GM23338 (cell line): ENCODE measurements around the gene BLACAT1. TPM values are rescaled to one million over a fixed set of nuclear protein-coding genes. Genes with fewer than 3 reads are reported as not detected.

Source experiments
- ATAC-seq: fragments of 200-7000 bp; cut with Tn5 transposase; 3 replicates; pipeline ENCODE4 v1.9.1; 2020
- DNase-seq: peaks from one replicate; pipeline ENCODE4 v3.0.0-alpha.2; 2015; ENCODE audit warnings: low spot score
- H2AFZ ChIP-seq: fragments of 200-600 bp; sonication (generic); 2 replicates; pipeline ENCODE4 v1.8.0; 2016; ENCODE audit warnings: antibody characterized with exemption, mild to moderate bottlenecking, moderate library complexity
- H3F3A ChIP-seq: fragments of 200-600 bp; sonication (generic); replicated peaks from 2 replicates; pipeline ENCODE4 v1.8.0; 2017; ENCODE audit warnings: antibody characterized with exemption, mixed run types, low read depth
- H3K27ac ChIP-seq: fragments of 200-600 bp; sonication (generic); 2 replicates; pipeline ENCODE4 v1.6.1; 2016; ENCODE audit warnings: low read depth
- H3K27me3 ChIP-seq: fragments of 200-600 bp; sonication (generic); 2 replicates; pipeline ENCODE4 v1.8.0; 2016; ENCODE audit warnings: mild to moderate bottlenecking, mixed run types, moderate library complexity; ENCODE audit not compliant: insufficient read depth
- H3K36me3 ChIP-seq: fragments of 200-600 bp; sonication (generic); 2 replicates; pipeline ENCODE4 v1.8.0; 2016; ENCODE audit warnings: mild to moderate bottlenecking; ENCODE audit not compliant: insufficient read depth
- H3K4me1 ChIP-seq: fragments of 200-600 bp; sonication (generic); 2 replicates; pipeline ENCODE4 v1.8.0; 2016; ENCODE audit warnings: mild to moderate bottlenecking, moderate library complexity; ENCODE audit not compliant: insufficient read depth
- H3K4me2 ChIP-seq: fragments of 200-600 bp; sonication (generic); 2 replicates; pipeline ENCODE4 v1.7.1; 2017; ENCODE audit warnings: mixed run types
- H3K4me3 ChIP-seq: fragments of 200-600 bp; sonication (generic); 2 replicates; pipeline ENCODE4 v1.6.1; 2016; ENCODE audit warnings: mixed run types
- H3K79me2 ChIP-seq: fragments of 200-600 bp; sonication (generic); replicated peaks from 2 replicates; pipeline ENCODE4 v1.8.0; 2017; ENCODE audit warnings: mild to moderate bottlenecking; ENCODE audit not compliant: insufficient read depth
- H3K9me2 ChIP-seq: fragments of 200-600 bp; sonication (generic); 2 replicates; pipeline ENCODE4 v1.8.0; 2017; ENCODE audit not compliant: insufficient read depth
- H4K20me1 ChIP-seq: fragments of 200-600 bp; sonication (generic); replicated peaks from 2 replicates; pipeline ENCODE4 v1.8.0; 2017; ENCODE audit warnings: mild to moderate bottlenecking; ENCODE audit not compliant: insufficient read depth
- H3K27ac Mint-ChIP-seq: 2 replicates; pipeline ENCODE4 v1.8.0; 2020; ENCODE audit warnings: inconsistent platforms, mild to moderate bottlenecking, moderate library complexity, mixed read lengths
- H3K27me3 Mint-ChIP-seq: 3 replicates; pipeline ENCODE4 v1.8.0; 2022; ENCODE audit warnings: low read depth, mild to moderate bottlenecking, moderate library complexity, mixed read lengths, inconsistent platforms; ENCODE audit not compliant: insufficient read depth, poor library complexity
- H3K36me3 Mint-ChIP-seq: 3 replicates; pipeline ENCODE4 v1.8.0; 2021; ENCODE audit warnings: low read depth, mild to moderate bottlenecking, inconsistent platforms, moderate library complexity, mixed read lengths
- H3K4me1 Mint-ChIP-seq: 3 replicates; pipeline ENCODE4 v1.8.0; 2020; ENCODE audit warnings: mild to moderate bottlenecking, inconsistent platforms, mixed read lengths
- H3K4me3 Mint-ChIP-seq: 3 replicates; pipeline ENCODE4 v1.8.0; 2021; ENCODE audit warnings: moderate library complexity, mild to moderate bottlenecking, inconsistent platforms, mixed read lengths
- H3K9me3 Mint-ChIP-seq: 3 replicates; pipeline ENCODE4 v1.8.0; 2020; ENCODE audit warnings: moderate library complexity, mild to moderate bottlenecking, inconsistent platforms, mixed read lengths
- EZH2phosphoT487 ChIP-seq: fragments of 200-600 bp; sonication (generic); IDR thresholded peaks from one replicate; pipeline ENCODE4 v1.8.1; 2018; ENCODE audit warnings: antibody characterized with exemption; ENCODE audit not compliant: unreplicated experiment
- JUNB ChIP-seq: IDR thresholded peaks from one replicate; pipeline ENCODE4 v1.6.1; 2016; ENCODE audit warnings: antibody characterized with exemption; ENCODE audit not compliant: unreplicated experiment
- STAT1 ChIP-seq: IDR thresholded peaks from one replicate; pipeline ENCODE4 v1.6.1; 2016; ENCODE audit warnings: antibody characterized with exemption; ENCODE audit not compliant: unreplicated experiment
- ZNF114 ChIP-seq: fragments of 250-450 bp; sonication (Bioruptor Pico); IDR thresholded peaks from 2 replicates; pipeline ENCODE4 v1.5.0; 2020; ENCODE audit warnings: mild to moderate bottlenecking, moderate library complexity
- ZNF331 ChIP-seq: fragments of 250-450 bp; sonication (Bioruptor Pico); IDR thresholded peaks from 2 replicates; pipeline ENCODE4 v1.5.0; 2020; ENCODE audit warnings: low read depth, mild to moderate bottlenecking, moderate library complexity
- ZNF462 ChIP-seq: fragments of 250-450 bp; sonication (Bioruptor Pico); IDR thresholded peaks from 2 replicates; pipeline ENCODE4 v1.5.0; 2020; ENCODE audit warnings: mild to moderate bottlenecking, moderate library complexity
- polyA plus RNA-seq: library from polyadenylated mRNA; unstranded; fragments of >200 nt; fragmentation: Nextera tagmentation; extraction: Ambion mirVana; gene quantifications from 2 replicates; pipeline ENCODE4 v1.2.1, GENCODE V29; 2016
- total RNA-seq: library from RNA; depleted of rRNA; stranded (reverse); fragments of >200 nt; shearing (Covaris generic); gene quantifications from 2 replicates; pipeline ENCODE4 v1.2.3, GENCODE V29; 2014
- TF ChIP-seq, protein P1 (sequence below): IDR thresholded peaks from 2 replicates; pipeline ENCODE4 v1.6.1; 2016; ENCODE audit warnings: antibody characterized with exemption

BLACAT1 gene
- total and polyA plus RNA-seq, 2 experiments from 2014 or later, result 1.6 to 6.2 TPM

DNA sequence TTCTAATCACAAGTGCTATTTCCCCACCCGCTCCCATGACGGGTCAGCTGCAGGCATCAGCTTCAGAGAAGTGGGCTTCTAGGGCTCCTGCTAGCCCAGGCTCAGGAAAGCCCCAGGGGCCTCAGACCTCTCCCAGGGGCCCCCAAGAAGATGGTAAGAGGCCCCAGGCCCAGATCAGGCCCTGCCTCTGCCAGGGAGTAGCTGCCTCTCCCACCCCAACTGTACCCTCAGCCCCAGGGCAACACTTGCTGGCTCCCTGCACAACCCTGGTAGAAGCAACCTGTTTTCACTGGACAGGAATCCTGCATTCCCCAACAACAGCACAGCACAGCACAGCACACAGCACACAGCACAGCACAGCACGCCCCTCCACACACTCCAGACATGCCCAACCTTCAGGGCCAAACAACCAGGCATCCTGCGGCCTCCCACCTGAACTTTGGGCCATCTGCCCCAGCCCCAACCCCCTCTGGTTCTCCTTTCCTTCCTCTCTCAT lies 6.5 kb downstream of the BLACAT1 start:
- no peaks in the 10 kb centered on the region for H3K36me3 ChIP-seq
- peaks cover 91% of the 10 kb centered on the region for H3K4me1 Mint-ChIP-seq
- H3K4me3 Mint-ChIP-seq, result peak overlapping the region; percentile 80
- no peaks in the 10 kb centered on the region for H3K9me2 ChIP-seq
- H3K27ac ChIP-seq, result no peak overlapping the region
- H4K20me1 ChIP-seq, result peaks cover 7% of the 10 kb centered on the region; the same call in 1 of the 2 replicates
- DNase-seq, result no peak
- H2AFZ ChIP-seq, result no peak overlapping the region
- peaks cover 37% of the 10 kb centered on the region for H3K36me3 Mint-ChIP-seq
- H3K4me2 ChIP-seq, result peak overlapping the region; percentile 73
- peaks cover 81% of the 10 kb centered on the region for H3K4me1 ChIP-seq
- peaks cover 32% of the 10 kb centered on the region for H3K27me3 Mint-ChIP-seq
- H3K4me3 ChIP-seq, result peak overlapping the region; percentile 53
- H3K79me2 ChIP-seq, result peaks cover 4% of the 10 kb centered on the region; the same call in 1 of the 2 replicates
- H3K27ac Mint-ChIP-seq, result peak overlapping the region; percentile 90
- no peak for ATAC-seq
- peaks cover 37% of the 10 kb centered on the region for H3K27me3 ChIP-seq
- TF ChIP-seq ZNF331, result no peak
- no peak for TF ChIP-seq STAT1
- TF ChIP-seq ZNF114 (CRISPR knock-in tag), result no peak
- TF ChIP-seq, protein P1, sequence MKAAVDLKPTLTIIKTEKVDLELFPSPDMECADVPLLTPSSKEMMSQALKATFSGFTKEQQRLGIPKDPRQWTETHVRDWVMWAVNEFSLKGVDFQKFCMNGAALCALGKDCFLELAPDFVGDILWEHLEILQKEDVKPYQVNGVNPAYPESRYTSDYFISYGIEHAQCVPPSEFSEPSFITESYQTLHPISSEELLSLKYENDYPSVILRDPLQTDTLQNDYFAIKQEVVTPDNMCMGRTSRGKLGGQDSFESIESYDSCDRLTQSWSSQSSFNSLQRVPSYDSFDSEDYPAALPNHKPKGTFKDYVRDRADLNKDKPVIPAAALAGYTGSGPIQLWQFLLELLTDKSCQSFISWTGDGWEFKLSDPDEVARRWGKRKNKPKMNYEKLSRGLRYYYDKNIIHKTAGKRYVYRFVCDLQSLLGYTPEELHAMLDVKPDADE, result no peak
- TF ChIP-seq EZH2phosphoT487, result no peak
- no peak for TF ChIP-seq ZNF462 (CRISPR knock-in tag)
- no peak for TF ChIP-seq JUNB
- no peaks in the 10 kb centered on the region; the same call in 2 of the 3 replicates for H3K9me3 Mint-ChIP-seq
- H3F3A ChIP-seq, result peaks cover 41% of the 10 kb centered on the region
